Cardiac fibroblast (primary cell): Measurements from ENCODE around the gene CTDSP2.

ENCODE experiments used
- DNase-seq, 2 donors: peaks; one replicate each; pipeline versions ENCODE4 v3.0.0 to v3.0.0-alpha.2; 2010; ENCODE audit warnings: low read depth in 2 of 2
- H3K4me3 ChIP-seq, 2 donors: replicated peaks in 1 of 2; 1 replicate in 1 of 2; 2 replicates in 1 of 2; pipeline ENCODE4 v1.5.1; 2011; ENCODE audit warnings: low read depth in 2 of 2, low read length in 2 of 2, mild to moderate bottlenecking in 2 of 2, moderate library complexity in 1 of 2
- CTCF ChIP-seq: IDR thresholded peaks from one replicate; pipeline ENCODE4 v1.5.1; 2011; ENCODE audit warnings: low read depth, mild to moderate bottlenecking, low read length, inconsistent platforms

CTDSP2 gene

GRCh38 chr12:57846577-57847319 is at the start of gene CTDSP2:
Gene CTDSP2 (minus strand): TSS chr12:57846729. CDS start chr12:57846435, 294 bp downstream.
- peak within 1 kb of the TSS; percentile 99 to 100 for H3K4me3 ChIP-seq
- TF ChIP-seq CTCF: no peak

GRCh38 chr12:57896115-57896433 is 49.5 kb upstream of the CTDSP2 start:
- no peak for TF ChIP-seq CTCF
- H3K4me3 ChIP-seq: peak overlapping the region; percentile 28 to 43
- peak; percentile 33 to 63 for DNase-seq

More at GRCh38 chr12:57846577-57847319, at the start of gene CTDSP2:
- peak; percentile 99 to 100 for DNase-seq

- no peak overlapping the region for H3K4me3 ChIP-seq
- no peak for DNase-seq
- TF ChIP-seq CTCF: no peak
Measured at GRCh38 chr12:57895389-57896114, 49.0 kb upstream of the CTDSP2 start.

GRCh38 chr12:57894399-57895292 is 48.1 kb upstream of the CTDSP2 start:
- peak in 1 of 2 donors; percentile 21 for DNase-seq
- TF ChIP-seq CTCF: no peak
- H3K4me3 ChIP-seq: peak overlapping the region in 1 of 2 donors; percentile 29

- DNase-seq: peak; percentile 93 to 98
- TF ChIP-seq CTCF: no peak
- peak overlapping the region; percentile 10 to 29 for H3K4me3 ChIP-seq
Measured at GRCh38 chr12:57893431-57894353, 47.2 kb upstream of the CTDSP2 start.
